HG02588 (cell line): ENCODE results near the gene KRT8.
"Not testable (repeated sequence)": the region's sequence is repeated elsewhere in the genome, so short reads cannot be mapped to it uniquely, and the experiment has no call there.

Experiments
- ATAC-seq: cut with Tn5 transposase; IDR thresholded peaks from one replicate; pipeline ENCODE4 v1.9.1; 2021; ENCODE audit warnings: mild to moderate bottlenecking, moderate library complexity; ENCODE audit not compliant: unreplicated experiment

Gene KRT8

GRCh38 chr12:52904509-52905300, at the start of gene KRT8:
KRT8 (minus strand) TSS chr12:52905076; CDS start chr12:52904981, 95 bp downstream.
- ATAC-seq, result not testable (repeated sequence)

DNA sequence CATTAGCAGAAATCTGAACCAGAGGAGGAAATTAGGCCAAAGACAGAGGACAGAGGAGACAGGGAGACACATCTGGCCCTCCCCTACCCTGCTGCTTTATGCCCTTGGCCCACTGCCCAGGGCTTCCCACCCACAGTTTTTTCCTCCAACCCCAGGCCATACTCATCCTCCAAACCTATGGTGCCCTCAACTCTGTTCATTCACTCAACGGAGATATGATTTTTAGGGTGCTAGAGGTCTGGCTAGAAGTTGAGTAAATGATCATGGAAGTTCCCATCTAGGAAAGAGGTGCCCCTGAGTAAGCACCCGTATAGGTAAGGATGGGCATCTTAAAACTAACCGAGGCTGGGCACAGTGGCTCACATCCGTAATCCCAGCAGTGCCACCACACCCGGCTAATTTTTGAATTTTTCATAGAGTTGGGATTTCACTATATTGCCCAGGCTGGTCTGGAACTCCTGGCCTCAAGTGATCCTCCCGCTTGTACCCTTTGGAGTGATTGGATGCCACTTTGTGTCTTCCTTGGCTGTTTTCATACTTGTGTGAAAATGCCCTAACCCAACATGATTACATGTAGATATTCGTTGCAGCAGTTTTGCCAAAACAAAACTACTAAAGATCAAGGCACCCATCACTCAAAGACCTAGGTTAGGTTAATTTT, 48.4 kb upstream of the KRT8 start:
- no peak for ATAC-seq

DNA sequence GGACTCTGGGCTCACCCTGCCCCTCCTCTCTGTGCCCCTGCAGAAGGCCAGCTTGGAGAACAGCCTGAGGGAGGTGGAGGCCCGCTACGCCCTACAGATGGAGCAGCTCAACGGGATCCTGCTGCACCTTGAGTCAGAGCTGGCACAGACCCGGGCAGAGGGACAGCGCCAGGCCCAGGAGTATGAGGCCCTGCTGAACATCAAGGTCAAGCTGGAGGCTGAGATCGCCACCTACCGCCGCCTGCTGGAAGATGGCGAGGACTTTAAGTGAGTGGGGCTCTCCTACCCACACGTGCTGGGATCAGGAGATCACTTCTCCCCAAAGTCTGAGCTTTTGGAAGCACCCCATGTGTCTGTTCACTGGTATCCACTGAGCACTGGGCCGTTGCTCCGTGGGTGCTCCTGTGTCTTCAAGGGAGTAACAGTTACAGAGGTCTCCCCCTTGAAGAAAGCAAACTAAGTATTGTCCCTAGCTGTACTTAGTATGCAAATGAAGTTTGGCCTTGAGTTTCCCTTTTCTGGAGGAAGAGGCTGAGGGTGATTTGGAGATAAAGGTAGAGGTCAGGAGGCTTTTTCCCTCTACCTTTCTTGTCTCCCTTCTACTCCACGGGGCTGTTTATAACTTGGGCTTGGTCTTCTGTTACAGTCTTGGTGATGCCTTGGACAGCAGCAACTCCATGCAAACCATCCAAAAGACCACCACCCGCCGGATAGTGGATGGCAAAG, 47.4 kb upstream of the KRT8 start:
- ATAC-seq, result no peak

- no peak for ATAC-seq
These were observed 46.8 kb upstream of the KRT8 start for GRCh38 chr12:52951640-52952039.

GRCh38 chr12:52951126-52951525, 46.2 kb upstream of the KRT8 start:
- ATAC-seq, result no peak

GRCh38 chr12:52950553-52950952, 45.7 kb upstream of the KRT8 start:
- ATAC-seq, result no peak

- no peak for ATAC-seq
These were observed 44.8 kb upstream of the KRT8 start for GRCh38 chr12:52949413-52950331.

- no peak for ATAC-seq
These were observed 43.0 kb upstream of the KRT8 start for GRCh38 chr12:52947738-52948423.

GRCh38 chr12:52946797-52947547, 42.1 kb upstream of the KRT8 start:
- ATAC-seq, result no peak

DNA sequence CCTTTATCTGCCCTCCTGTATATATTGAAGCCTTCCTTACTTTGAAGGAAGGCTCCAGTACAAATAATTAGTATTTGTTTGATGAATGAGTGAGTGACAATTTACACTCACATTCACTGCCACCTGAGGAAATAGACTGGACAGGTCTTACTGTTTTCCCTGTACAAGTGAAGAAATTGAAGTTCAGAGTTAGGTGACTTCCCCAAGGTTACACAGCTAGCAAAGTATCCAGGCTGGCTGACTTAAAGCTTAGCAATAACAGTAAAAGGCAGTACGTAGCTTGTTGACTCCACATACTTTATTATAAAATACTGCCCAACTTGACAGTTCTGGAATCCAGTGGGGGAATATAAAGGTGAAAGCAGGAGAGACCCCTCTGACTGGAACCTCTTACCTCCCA, 41.5 kb upstream of the KRT8 start:
- ATAC-seq, result no peak

DNA sequence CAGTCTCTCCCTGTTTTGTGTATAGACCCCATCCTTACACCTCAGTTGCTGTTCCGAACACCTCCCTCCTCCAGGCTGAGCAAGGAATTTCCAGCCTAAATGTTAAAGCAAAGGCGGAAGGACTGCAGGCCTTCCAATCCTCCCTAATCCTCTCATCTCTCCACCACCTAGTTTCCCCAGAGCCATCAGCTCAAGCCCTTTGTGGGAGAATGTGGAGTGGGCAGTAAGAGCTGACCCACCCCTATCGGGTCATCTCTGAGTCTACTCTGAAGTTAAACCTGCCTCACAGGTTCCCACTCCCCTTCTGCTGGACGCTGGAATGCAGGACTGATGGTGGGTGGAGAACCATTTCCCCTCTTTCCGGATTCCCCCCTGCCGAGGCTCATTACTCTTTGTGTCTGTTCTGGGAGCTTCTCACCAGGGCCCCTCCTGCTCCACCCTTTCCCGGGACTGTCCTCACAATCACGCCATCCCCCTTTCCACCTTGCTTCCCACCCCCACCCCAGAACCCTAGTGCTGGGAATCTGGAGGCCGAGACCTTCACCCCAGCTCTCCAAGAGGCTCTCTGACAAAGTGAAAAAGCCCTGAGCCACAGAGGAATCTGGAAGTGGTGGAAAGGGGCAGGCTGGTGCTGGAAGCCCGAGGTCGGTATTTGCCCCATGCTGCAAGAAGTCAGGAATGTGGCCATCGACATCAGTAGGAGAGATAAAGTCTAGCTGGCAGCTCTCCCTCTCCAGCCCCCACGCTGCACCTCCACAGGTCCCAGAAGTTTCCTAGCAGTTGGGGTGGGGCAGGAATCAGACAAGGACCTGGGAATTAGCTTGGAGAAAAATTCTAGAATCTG, 40.7 kb upstream of the KRT8 start:
- ATAC-seq, result no peak

- ATAC-seq, result no peak
These were observed 40.0 kb upstream of the KRT8 start for GRCh38 chr12:52944683-52945388.

DNA sequence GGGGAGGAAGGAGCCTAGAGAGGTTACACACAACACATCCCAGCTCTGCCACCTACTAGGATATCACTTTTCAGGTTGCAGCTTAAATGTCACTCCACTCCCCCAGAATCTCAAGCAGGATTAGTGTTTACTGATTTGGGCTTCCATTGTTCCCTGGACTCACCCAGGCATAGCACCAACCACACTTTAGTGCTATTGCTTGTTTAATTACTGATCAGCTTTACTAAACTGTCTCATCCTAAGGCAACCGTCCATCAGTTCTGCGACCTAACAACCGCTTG, 38.0 kb upstream of the KRT8 start:
- ATAC-seq, result no peak

DNA sequence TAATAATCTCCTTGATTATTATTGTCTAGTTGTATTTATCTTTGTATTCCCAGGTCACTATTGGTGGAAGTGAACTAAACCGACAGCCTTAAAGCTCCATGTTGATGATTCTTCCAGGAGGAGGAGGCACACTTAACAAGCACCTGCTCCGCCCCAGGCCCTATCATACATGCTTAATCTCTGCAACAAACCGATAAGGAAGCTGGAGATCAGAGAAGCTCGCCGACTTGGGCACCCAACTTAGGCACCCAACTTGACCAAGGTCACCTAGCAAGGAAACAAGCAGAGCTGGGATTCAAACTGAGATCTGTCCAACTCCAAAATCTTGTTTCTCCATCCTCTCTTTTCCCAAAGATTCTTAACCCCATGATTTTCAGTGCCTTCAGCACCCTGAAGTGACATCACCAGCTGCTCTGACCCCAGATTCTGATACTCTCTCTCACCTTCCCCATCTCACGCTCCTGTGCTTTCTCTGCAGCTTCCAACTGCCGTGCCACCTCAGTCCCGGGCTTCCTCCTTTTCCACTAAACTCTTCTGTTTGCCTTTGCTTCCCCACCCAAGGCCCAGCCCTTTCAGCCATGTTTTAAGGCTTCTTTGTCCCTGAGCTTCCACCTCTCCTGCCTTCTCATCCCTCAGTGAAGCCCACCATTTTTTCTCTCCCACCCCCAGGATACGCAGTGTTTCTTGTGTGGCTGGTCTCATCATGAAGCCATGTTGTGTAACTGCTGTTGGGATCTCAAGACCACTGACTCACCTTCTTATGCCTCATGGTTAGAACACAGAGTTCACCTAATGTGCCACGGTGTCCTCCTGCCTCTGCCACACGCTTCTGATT, 37.4 kb upstream of the KRT8 start:
- ATAC-seq, result no peak

DNA sequence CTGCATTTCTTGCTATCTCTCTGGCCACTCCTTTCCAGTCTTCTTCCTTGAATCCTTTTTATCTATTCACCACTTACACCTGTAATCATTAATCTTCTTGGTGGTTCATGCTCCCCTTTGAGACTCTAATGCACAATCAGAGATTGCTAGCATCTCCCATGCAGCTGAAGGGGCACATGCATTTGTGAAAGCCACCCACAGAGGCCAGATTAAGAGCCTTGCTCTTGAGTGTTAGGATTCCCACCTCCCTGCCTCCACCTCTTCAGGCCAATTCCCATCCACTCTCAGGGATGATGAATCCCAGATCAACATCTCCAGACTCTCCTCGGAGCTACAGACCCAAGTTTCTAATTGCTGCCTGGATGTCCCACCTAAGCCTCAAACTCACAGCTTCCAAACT, 24.7 kb upstream of the KRT8 start:
- ATAC-seq, result no peak

DNA sequence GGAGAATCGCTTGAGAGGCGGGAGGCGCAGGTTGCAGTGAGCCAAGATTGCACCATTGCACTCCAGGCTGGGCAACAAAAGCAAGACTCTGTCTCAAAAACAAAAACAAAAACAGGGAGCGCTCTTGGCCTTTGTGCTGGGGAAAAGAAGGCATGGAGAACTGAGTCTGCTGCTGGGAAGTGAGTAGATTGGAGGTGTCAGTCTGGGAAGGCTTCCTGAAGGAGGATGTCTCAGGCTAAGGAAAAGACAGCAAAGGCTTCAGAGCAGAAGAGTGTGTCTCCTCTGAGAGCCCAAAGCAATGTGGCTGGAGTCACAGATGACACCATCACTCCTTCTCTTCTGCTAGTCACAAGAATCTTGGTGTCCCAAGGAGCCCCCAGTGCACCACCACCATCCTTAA, 23.1 kb upstream of the KRT8 start:
- ATAC-seq, result no peak

DNA sequence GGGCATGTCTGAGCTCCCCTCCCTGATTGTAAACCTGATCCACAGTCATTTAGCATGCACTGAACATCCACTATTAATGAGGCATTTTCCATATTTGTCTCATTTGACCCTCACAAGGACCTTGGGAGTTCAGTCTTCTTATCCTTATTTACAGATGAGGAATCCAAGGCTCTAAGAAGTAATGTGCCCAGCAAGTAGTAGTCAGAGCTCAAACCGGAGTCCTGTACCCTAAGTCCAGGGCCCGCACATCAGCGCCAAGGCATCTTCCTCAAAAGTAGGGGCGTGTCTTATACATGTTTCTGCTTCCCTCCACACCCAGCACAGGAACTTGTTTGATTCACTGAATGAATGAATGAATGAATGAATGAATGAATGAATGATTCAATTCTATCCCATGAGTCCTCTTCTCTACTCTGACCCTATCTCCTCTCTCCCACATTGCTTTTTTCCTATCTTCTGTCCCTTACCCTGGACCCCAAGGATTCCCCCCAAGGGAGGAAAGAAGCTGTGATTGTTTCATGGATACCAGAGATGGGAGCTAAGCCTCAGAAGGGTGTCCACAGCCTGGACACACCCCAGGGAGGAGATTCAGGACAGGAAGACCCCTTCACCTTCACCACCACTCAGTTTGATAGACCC, 21.8 kb upstream of the KRT8 start:
- no peak for ATAC-seq
